Stimulated activated naive CD4-positive, alpha-beta T cell treated with Interleukin-2 at 50 U/mL for 16 hours (primary cell): Measurements from ENCODE around the gene DOCK3.

Experiments
- DNase-seq: peaks from one replicate; lab custom pipeline; 2025; lab: John Stamatoyannopoulos, UW

Gene DOCK3

GRCh38 chr3:51408021-51408420 lies 733.3 kb downstream of the DOCK3 start:
- no peak for DNase-seq

GRCh38 chr3:51408813-51409212 lies 734.1 kb downstream of the DOCK3 start:
- no peak for DNase-seq

GRCh38 chr3:51422211-51422610 lies 747.5 kb downstream of the DOCK3 start:
- no peak for DNase-seq

GRCh38 chr3:51426921-51427320 lies 752.2 kb downstream of the DOCK3 start:
- DNase-seq, result no peak

GRCh38 chr3:51429138-51429537 lies 754.4 kb downstream of the DOCK3 start:
- no peak for DNase-seq
